Transverse colon (tissue), 4 donors: ENCODE measurements around the gene FYCO1. TPM values are rescaled to one million over a fixed set of nuclear protein-coding genes. Genes with fewer than 3 reads are reported as not detected.

Source experiments
- DNase-seq: peaks from one replicate; pipeline ENCODE4 v3.0.0-alpha.2; 2019
- H3K27ac ChIP-seq, 4 donors: fragments of 200-600 bp; sonication (generic); 2 replicates each; pipeline ENCODE4 v1.5.1; 2016 to 2018; ENCODE audit warnings: inconsistent platforms in 4 of 4
- H3K27me3 ChIP-seq: fragments of 200-600 bp; sonication (generic); 2 replicates; pipeline ENCODE4 v1.5.1; 2017; ENCODE audit warnings: inconsistent platforms
- H3K36me3 ChIP-seq, 4 donors: fragments of 200-600 bp; sonication (generic); 2 replicates each; pipeline ENCODE4 v1.5.1; 2017 to 2019; ENCODE audit warnings: inconsistent platforms in 4 of 4
- H3K4me1 ChIP-seq, 4 donors: fragments of 200-600 bp; sonication (generic); 2 replicates each; pipeline ENCODE4 v1.5.1; 2017 to 2020; ENCODE audit warnings: inconsistent platforms in 4 of 4
- H3K4me3 ChIP-seq, 4 donors: fragments of 200-600 bp; sonication (generic); 1 replicate in 1 of 4; 2 replicates in 3 of 4; pipeline versions ENCODE4 v1.5.1 to v1.6.1; 2017 to 2019; ENCODE audit warnings: inconsistent platforms in 4 of 4
- H3K9me3 ChIP-seq, 2 donors: fragments of 200-600 bp; sonication (generic); 2 replicates each; pipeline ENCODE4 v1.5.1; 2017 to 2019; ENCODE audit warnings: inconsistent platforms in 2 of 2
- CTCF ChIP-seq, 5 experiments: fragments of 200-600 bp in 3 of 5; fragments of 450-650 bp in 2 of 5; sonication (generic) in 3 of 5; IDR thresholded peaks; 1 replicate in 2 of 5; 2 replicates in 3 of 5; pipeline ENCODE4 v1.5.1; 2016 to 2017; ENCODE audit warnings: antibody characterized with exemption in 5 of 5, inconsistent platforms in 3 of 5, mild to moderate bottlenecking in 2 of 5, moderate library complexity in 1 of 5
- EP300 ChIP-seq: sonication (generic); formaldehyde crosslinking; IDR thresholded peaks from one replicate; pipeline ENCODE4 v1.6.1; 2017; ENCODE audit warnings: antibody characterized with exemption, low read depth
- POLR2A ChIP-seq: fragments of 450-650 bp; IDR thresholded peaks from one replicate; pipeline ENCODE4 v1.6.1; 2016; ENCODE audit warnings: antibody characterized with exemption, mild to moderate bottlenecking, moderate library complexity
- POLR2AphosphoS5 ChIP-seq, 3 donors: sonication (generic); formaldehyde crosslinking; IDR thresholded peaks; one replicate each; pipeline ENCODE4 v1.6.1; 2016; ENCODE audit warnings: antibody characterized with exemption in 3 of 3
- WGBS, 2 donors: methylation state at CpG; one replicate each; pipeline ENCODE4 v1.1.5; 2018; ENCODE audit warnings: low coverage in 1 of 2; 5-methylcytosine and 5-hydroxymethylcytosine counted together
- in situ Hi-C, 4 donors: fragments of 200-750 bp; cut with MboI; loops; one replicate each; pipeline versions ENCODE4 v1.15.0 to v1.15.1; 2017; ENCODE audit warnings: low sequenced_read_pairs in 3 of 4, low pct_ligation_motif_present in 1 of 4, low pct_unique_long_range_greater_than_20kb in 1 of 4
- intact Hi-C: fragments of 100-400 bp; cut with DNase I; formaldehyde crosslinking; loops from one replicate; pipeline ENCODE4 v1.15.1; 2023; ENCODE audit warnings: low total_unique reads
- total RNA-seq, 4 donors: library from RNA; depleted of rRNA; stranded (reverse); fragments of >200 nt; gene quantifications; one replicate each; pipeline ENCODE4 v1.1.0, GENCODE V29; 2016

The FYCO1 gene
- total RNA-seq, 4 donors from 2014 or later = 34.5 to 40.0 (median 38.1) TPM

- peaks cover 0 to 52% (median 25%) of the 10 kb centered on the region in 4 donors for H3K36me3 ChIP-seq
- in situ Hi-C loops = loop anchor here in 3 of 4 donors (25.0 kb wide), 3 partner anchors 281 to 456 kb away; partner anchors contain the start of genes CCR1 (in 2 of the 3), CCR2 (in 1 of the 3) and CCR5 (in 1 of the 3)
- 79% methylated on average over 3 to 6 of the region's 6 CpGs for WGBS, 2 donors
These were observed 64.1 kb downstream of the FYCO1 start for GRCh38 chr3:45931496-45931895.

GRCh38 chr3:45929042-45929679, 66.5 kb downstream of the FYCO1 start:
- intact Hi-C loops = no loop called here
- Histone ChIP-seq H3K4me1 (no peaks in the 10 kb centered on the region), H3K4me3 (no peak overlapping the region), H3K36me3 (peaks cover 0 to 41% (median 18%) of the 10 kb centered on the region in 4 donors), H3K27ac (no peak overlapping the region), H3K27me3 (no peaks in the 10 kb centered on the region), H3K9me3 (no peaks in the 10 kb centered on the region)
- peak; percentile 45 to 62 (median 58) for TF ChIP-seq CTCF (IDR thresholded peaks at IDR 0.05)
- TF ChIP-seq POLR2A = no peak
- 67% methylated on average over 9 of the region's 9 CpGs; no CpG with 5 or more reads in 1 of the 2 donors for WGBS, 2 donors
- in situ Hi-C loops = loop anchor here (5.0 to 25.0 kb wide), 5 partner anchors 164 to 458 kb away; partner anchors contain the start of genes CCR1 (in 2 of the 4), CCR2 (in 1 of the 4) and CCR5 (in 1 of the 4)
- DNase-seq = peak; percentile 47

More at GRCh38 chr3:45931496-45931895, 64.1 kb downstream of the FYCO1 start:
- H3K4me1 ChIP-seq = no peaks in the 10 kb centered on the region
- H3K4me3 ChIP-seq = no peak overlapping the region
- no peak overlapping the region for H3K27ac ChIP-seq
- TF ChIP-seq EP300 (no peak), POLR2A (no peak), CTCF (IDR thresholded peaks at IDR 0.05) (no peak), POLR2AphosphoS5 (IDR thresholded peaks at IDR 0.05) (no peak)
- DNase-seq = no peak
- H3K9me3 ChIP-seq = no peaks in the 10 kb centered on the region
- no peaks in the 10 kb centered on the region for H3K27me3 ChIP-seq
- intact Hi-C loops = loop anchor here (10.0 kb wide), 1 partner anchor 167 kb away; no protein-coding TSS in a partner anchor

- TF ChIP-seq POLR2A = no peak
- no peak for TF ChIP-seq EP300
- no peak for TF ChIP-seq POLR2AphosphoS5 (IDR thresholded peaks at IDR 0.05)
- no peak for TF ChIP-seq CTCF (IDR thresholded peaks at IDR 0.05)
- no peaks in the 10 kb centered on the region for H3K27me3 ChIP-seq
- H3K9me3 ChIP-seq = no peaks in the 10 kb centered on the region
- in situ Hi-C loops (loop anchor here (5.0 to 25.0 kb wide), 5 partner anchors 163 to 459 kb away; partner anchors contain the start of genes CCR1 (in 2 of the 4), CCR2 (in 1 of the 4) and CCR5 (in 1 of the 4)), intact Hi-C loops (no loop called here)
- H3K27ac ChIP-seq = no peak overlapping the region
- 96 to 100% methylated on average over 1 to 2 of the region's 2 CpGs for WGBS, 2 donors
- H3K36me3 ChIP-seq = peaks cover 0 to 50% (median 22%) of the 10 kb centered on the region in 4 donors
- H3K4me3 ChIP-seq = no peak overlapping the region
- DNase-seq = no peak
- no peaks in the 10 kb centered on the region for H3K4me1 ChIP-seq
These were observed 67.7 kb downstream of the FYCO1 start for GRCh38 chr3:45927881-45928280.

GRCh38 chr3:45923755-45924154, 71.9 kb downstream of the FYCO1 start:
- H3K36me3 ChIP-seq = peaks cover 0 to 34% (median 17%) of the 10 kb centered on the region in 4 donors
- no peaks in the 10 kb centered on the region for H3K27me3 ChIP-seq
- H3K4me1 ChIP-seq = no peaks in the 10 kb centered on the region
- WGBS, 2 donors = 72% methylated on average over 3 of the region's 3 CpGs; no CpG with 5 or more reads in 1 of the 2 donors
- in situ Hi-C loops = loop anchor here in 2 of 4 donors (10.0 kb wide), 1 partner anchor 159 kb away; no protein-coding TSS in a partner anchor
- no peak overlapping the region for H3K27ac ChIP-seq
- H3K4me3 ChIP-seq = no peak overlapping the region
- no peaks in the 10 kb centered on the region for H3K9me3 ChIP-seq
- DNase-seq = no peak
- no peak for TF ChIP-seq CTCF (IDR thresholded peaks at IDR 0.05)
- TF ChIP-seq POLR2A = no peak
- no peak for TF ChIP-seq POLR2AphosphoS5 (IDR thresholded peaks at IDR 0.05)
- TF ChIP-seq EP300 = no peak
- intact Hi-C loops = no loop called here
